Endothelial cell of umbilical vein (primary cell): ENCODE data around the gene FAM83F. TPM values are rescaled to one million over a fixed set of nuclear protein-coding genes. Genes with fewer than 3 reads are reported as not detected.

Experiments used
- BruUV-seq: library from RNA; stranded (reverse); fragments of 400-500 nt; replicated peaks from 2 replicates; lab custom pipeline; 2021; lab: Mats Ljungman, UMichigan
- CTCF ChIA-PET: fragments of 300-600, 350-600 bp; sonication (Branson Sonifier 250); formaldehyde crosslinking; loops from one replicate; lab custom pipeline; 2021; ENCODE audit warnings: antibody characterized with exemption, inconsistent platforms; lab: Charles Lee
- POLR2A ChIA-PET: fragments of 300-600, 350-600 bp; sonication (Branson Sonifier 250); formaldehyde crosslinking; loops from one replicate; lab custom pipeline; 2021; ENCODE audit warnings: antibody characterized with exemption, inconsistent platforms; lab: Charles Lee
- DNase-seq: peaks from one replicate; pipeline ENCODE4 v3.0.0-alpha.2; 2011; ENCODE audit warnings: low read depth, low spot score
- FAIRE-seq: peaks from 2 replicates; lab custom pipeline; 2011; peaks lifted over from hg19 to GRCh38; lab: Jason Lieb, UNC
- H2AFZ ChIP-seq: 2 replicates; pipeline ENCODE4 v1.6.0; 2012; ENCODE audit warnings: low read depth, low read length, control low read depth, inconsistent platforms
- H3K27ac ChIP-seq: 2 replicates; pipeline ENCODE4 v1.5.1; 2011; ENCODE audit warnings: low read depth, mild to moderate bottlenecking, control low read depth, low read length, moderate library complexity; ENCODE audit not compliant: insufficient read depth
- H3K27me3 ChIP-seq, 2 experiments: 2 replicates each; pipeline versions ENCODE4 v1.6.0 to v1.6.1; 2011; ENCODE audit warnings: low read length in 2 of 2, mixed read lengths in 1 of 2; ENCODE audit not compliant: control insufficient read depth in 2 of 2, insufficient read depth in 2 of 2
- H3K36me3 ChIP-seq, 2 experiments: 2 replicates in 1 of 2; 3 replicates in 1 of 2; pipeline ENCODE4 v1.5.1; 2011; ENCODE audit warnings: low read length in 2 of 2, mild to moderate bottlenecking in 1 of 2, moderate library complexity in 1 of 2; ENCODE audit not compliant: control insufficient read depth in 2 of 2, insufficient read depth in 2 of 2; ENCODE audit errors: extremely low read depth in 1 of 2
- H3K4me1 ChIP-seq: 3 replicates; pipeline ENCODE4 v1.5.1; 2011; ENCODE audit warnings: mild to moderate bottlenecking, low read length; ENCODE audit not compliant: control insufficient read depth, insufficient read depth; ENCODE audit errors: extremely low read depth
- H3K4me2 ChIP-seq: 2 replicates; pipeline ENCODE4 v1.6.1; 2011; ENCODE audit warnings: low read length, control low read depth, mixed read lengths; ENCODE audit not compliant: insufficient read depth
- H3K4me3 ChIP-seq, 3 experiments: fragments of 200-600 bp in 1 of 3; sonication (generic), shearing (Covaris generic) in 1 of 3; replicated peaks in 1 of 3; 2 replicates each; pipeline ENCODE4 v1.5.1; 2011 to 2016; ENCODE audit warnings: control low read depth in 3 of 3, low read length in 3 of 3, mild to moderate bottlenecking in 2 of 3, inconsistent platforms in 1 of 3, low read depth in 1 of 3, moderate library complexity in 1 of 3; ENCODE audit not compliant: insufficient read depth in 1 of 3
- H3K79me2 ChIP-seq: 2 replicates; pipeline ENCODE4 v1.6.0; 2012; ENCODE audit warnings: low read length, inconsistent platforms; ENCODE audit not compliant: control insufficient read depth, insufficient read depth
- H3K9ac ChIP-seq: replicated peaks from 2 replicates; pipeline ENCODE3; 2011; ENCODE audit warnings: low read length, control low read depth; ENCODE audit not compliant: insufficient read depth; ENCODE audit errors: extremely low read depth
- H3K9me1 ChIP-seq: replicated peaks from 3 replicates; pipeline ENCODE4 v1.6.0; 2011; ENCODE audit warnings: mild to moderate bottlenecking, low read length; ENCODE audit not compliant: control insufficient read depth, insufficient read depth; ENCODE audit errors: extremely low read depth
- H3K9me3 ChIP-seq: replicated peaks from 2 replicates; pipeline ENCODE4 v1.5.1; 2012; ENCODE audit warnings: low read length, inconsistent platforms; ENCODE audit not compliant: control insufficient read depth, insufficient read depth
- H4K20me1 ChIP-seq: replicated peaks from 2 replicates; pipeline ENCODE3; 2011; ENCODE audit warnings: mild to moderate bottlenecking, low read length; ENCODE audit not compliant: control insufficient read depth, insufficient read depth; ENCODE audit errors: extremely low read depth
- CTCF ChIP-seq, 2 donors: IDR thresholded peaks; 1 replicate in 1 of 2; 2 replicates in 1 of 2; pipeline ENCODE4 v1.5.1; 2011; ENCODE audit warnings: low read length in 2 of 2, mild to moderate bottlenecking in 2 of 2, moderate library complexity in 2 of 2, control low read depth in 1 of 2, inconsistent platforms in 1 of 2, low read depth in 1 of 2; ENCODE audit not compliant: insufficient read depth in 1 of 2; ENCODE audit errors: extremely low read depth in 1 of 2
- EZH2 ChIP-seq: IDR thresholded peaks from 2 replicates; pipeline ENCODE4 v1.6.1; 2012; ENCODE audit warnings: borderline replicate concordance, low read depth, mild to moderate bottlenecking, moderate library complexity, low read length, inconsistent platforms; ENCODE audit not compliant: severe bottlenecking
- FOS ChIP-seq: IDR thresholded peaks from 2 replicates; pipeline ENCODE4 v1.6.1; 2011; ENCODE audit warnings: mild to moderate bottlenecking, low read length, moderate library complexity, borderline replicate concordance; ENCODE audit not compliant: insufficient read depth
- GATA2 ChIP-seq: IDR thresholded peaks from 2 replicates; pipeline ENCODE4 v1.7.0; 2011; ENCODE audit warnings: low read depth, mild to moderate bottlenecking, moderate library complexity, mixed read lengths, low read length; ENCODE audit not compliant: insufficient read length, insufficient read depth
- JUN ChIP-seq: IDR thresholded peaks from 2 replicates; pipeline ENCODE4 v1.6.1; 2011; ENCODE audit warnings: borderline replicate concordance, low read depth; ENCODE audit not compliant: insufficient read length, insufficient read depth
- MAX ChIP-seq: IDR thresholded peaks from 2 replicates; pipeline ENCODE4 v1.6.1; 2011; ENCODE audit not compliant: insufficient read depth, insufficient read length
- MYC ChIP-seq: IDR thresholded peaks from one replicate; pipeline ENCODE4 v1.6.1; 2011; ENCODE audit warnings: mild to moderate bottlenecking, low read depth, low read length
- POLR2A ChIP-seq: IDR thresholded peaks from 2 replicates; pipeline ENCODE4 v1.6.1; 2012; ENCODE audit warnings: low read depth, mild to moderate bottlenecking, control low read depth, low read length
- POLR2AphosphoS5 ChIP-seq: IDR thresholded peaks from 2 replicates; pipeline ENCODE4 v1.6.1; 2012; ENCODE audit warnings: low read depth, mild to moderate bottlenecking, control low read depth, low read length, moderate library complexity; ENCODE audit not compliant: insufficient read depth
- dilution Hi-C: fragments of 300-500 bp; cut with MboI; formaldehyde crosslinking; loops from one replicate; pipeline ENCODE4 v1.15.0; 2019; ENCODE audit warnings: low sequenced_read_pairs; ENCODE audit not compliant: extremely low pct_ligation_motif_present
- intact Hi-C: fragments of 100-400 bp; cut with micrococcal nuclease; formaldehyde crosslinking; loops from one replicate; pipeline ENCODE4 v1.10.0; 2022
- polyA plus RNA-seq, 4 experiments: library from polyadenylated mRNA; depleted of rRNA in 3 of 4; stranded (reverse) in 3 of 4; unstranded in 1 of 4; fragments of >200 nt; gene quantifications; 2 replicates each; pipeline versions ENCODE4 v1.2.1 to v1.2.3, GENCODE V29; 2011 to 2012; ENCODE audit warnings: missing spikeins in 1 of 4
- total RNA-seq: library from RNA; stranded (reverse); gene quantifications from 2 replicates; pipeline ENCODE4 v1.2.3, GENCODE V29; 2021

The FAM83F gene
- total and polyA plus RNA-seq, 2 donors (not counting 3 experiments of a cell fraction or from before 2014, with no cell fraction given), result not detected

GRCh38 chr22:40009292-40009774 is 14.6 kb downstream of the FAM83F start:
- intact Hi-C loops (no loop called here), dilution Hi-C loops (loop anchor here (25.0 kb wide), 1 partner anchor 447 kb away; the partner anchor contains the start of gene CACNA1I)
- DNase-seq (no peak), FAIRE-seq (no peak)
- no peaks in the 10 kb centered on the region for H3K9me3 ChIP-seq
- H3K4me1 ChIP-seq, result no peaks in the 10 kb centered on the region
- H3K9ac ChIP-seq, result no peak overlapping the region
- H3K9me1 ChIP-seq, result no peaks in the 10 kb centered on the region
- no peak overlapping the region for H3K4me3 ChIP-seq
- TF ChIP-seq EZH2, result no peak
- no peak for TF ChIP-seq MAX
- no peak for TF ChIP-seq CTCF (IDR thresholded peaks at IDR 0.05; ENCODE audit: extremely low read depth in 1 of 2, insufficient read depth in 1 of 2, low read depth in 1 of 2, low read length in 2 of 2)
- TF ChIP-seq POLR2A, result no peak
- TF ChIP-seq JUN, result no peak
- TF ChIP-seq FOS, result no peak
- no peak for TF ChIP-seq POLR2AphosphoS5
- no peak for TF ChIP-seq GATA2
- no peak for TF ChIP-seq MYC
- H3K27me3 ChIP-seq, result peaks cover 12 to 15% of the 10 kb centered on the region in 2 experiments
- H3K79me2 ChIP-seq, result no peaks in the 10 kb centered on the region
- no TSS peak for BruUV-seq
- no peak overlapping the region for H3K27ac ChIP-seq
- H2AFZ ChIP-seq, result no peak overlapping the region
- no peaks in the 10 kb centered on the region for H4K20me1 ChIP-seq
- H3K36me3 ChIP-seq, result no peaks in the 10 kb centered on the region
- POLR2A ChIA-PET, result no interaction called here
- CTCF ChIA-PET, result interaction anchor here (1.6 to 2.5 kb wide), 2 partner anchors 8 to 15 kb away, joined by 7 to 16 read pairs; no protein-coding TSS in a partner anchor
- H3K4me2 ChIP-seq, result no peak overlapping the region
